Measurements from ENCODE around the gene ARID3A. TPM values are rescaled to one million over a fixed set of nuclear protein-coding genes. Genes with fewer than 3 reads are reported as not detected.

ARID3A gene
- total and polyA plus RNA-seq, 7 experiments from 2014 or later = 0.57 to 33.1 (median 8.6) TPM

GRCh38 chr19:962683-963400, 37.0 kb downstream of the ARID3A start:
- no peak overlapping the region for H3K4me3 Mint-ChIP-seq
- no peaks in the 10 kb centered on the region for H3K4me1 ChIP-seq (ENCODE audit: control insufficient read depth in 2 of 2, insufficient read depth in 2 of 2, low read length in 2 of 2)
- ATAC-seq (no peak), DNase-seq (no peak)
- intact Hi-C loops (cut with micrococcal nuclease) = no loop called here
- ChIA-PET CTCF (no interaction called here), POLR2A (no interaction called here)
- no peak overlapping the region for H3K4me3 ChIP-seq (ENCODE audit: low read length)
- peaks cover 0 to 2% (median 0%) of the 10 kb centered on the region in 11 donors for H3K9me3 Mint-ChIP-seq
- H3K36me3 ChIP-seq (ENCODE audit: control insufficient read depth in 2 of 3, insufficient read depth in 3 of 3, low read length in 3 of 3) = peaks cover 0 to 16% (median 4%) of the 10 kb centered on the region in 3 experiments
- H3K9me3 ChIP-seq (ENCODE audit: control insufficient read depth in 2 of 3, low read length in 3 of 3) = no peaks in the 10 kb centered on the region
- no peaks in the 10 kb centered on the region for H3K27me3 Mint-ChIP-seq
- H3K36me3 Mint-ChIP-seq = peaks cover 0 to 28% (median 7%) of the 10 kb centered on the region in 5 donors
- no peak overlapping the region for H3K27ac ChIP-seq (ENCODE audit: low read depth, low read length)
- peaks cover 0 to 12% (median 8%) of the 10 kb centered on the region in 7 donors for H3K4me1 Mint-ChIP-seq
- H3K27me3 ChIP-seq (ENCODE audit: control insufficient read depth in 2 of 2, insufficient read depth in 2 of 2, low read length in 2 of 2) = no peaks in the 10 kb centered on the region
- H3K27ac Mint-ChIP-seq = peak overlapping the region in 2 of 9 donors; percentile 8 to 66

- Mint-ChIP-seq H3K4me3 (no peak overlapping the region), H3K27ac (peak overlapping the region in 1 of 9 donors; percentile 66), H3K9me3 (peaks cover 0 to 2% (median 0%) of the 10 kb centered on the region in 11 donors), H3K27me3 (no peaks in the 10 kb centered on the region), H3K4me1 (peaks cover 0 to 12% (median 8%) of the 10 kb centered on the region in 7 donors), H3K36me3 (peaks cover 0 to 32% (median 7%) of the 10 kb centered on the region in 5 donors)
- ATAC-seq = no peak
- CTCF ChIA-PET = no interaction called here
- DNase-seq = no peak
- Histone ChIP-seq H3K4me3 (ENCODE audit: low read length) (no peak overlapping the region), H3K36me3 (ENCODE audit: control insufficient read depth in 2 of 3, insufficient read depth in 3 of 3, low read length in 3 of 3) (peaks cover 0 to 16% (median 4%) of the 10 kb centered on the region in 3 experiments), H3K27ac (ENCODE audit: low read depth, low read length) (no peak overlapping the region), H3K9me3 (ENCODE audit: control insufficient read depth in 2 of 3, low read length in 3 of 3) (no peaks in the 10 kb centered on the region), H3K4me1 (ENCODE audit: control insufficient read depth in 2 of 2, insufficient read depth in 2 of 2, low read length in 2 of 2) (no peaks in the 10 kb centered on the region), H3K27me3 (ENCODE audit: control insufficient read depth in 2 of 2, insufficient read depth in 2 of 2, low read length in 2 of 2) (no peaks in the 10 kb centered on the region)
- intact Hi-C loops (cut with micrococcal nuclease) = no loop called here
- POLR2A ChIA-PET = no interaction called here
Measured at GRCh38 chr19:963486-963951, 37.7 kb downstream of the ARID3A start.

GRCh38 chr19:964116-964520, 38.3 kb downstream of the ARID3A start:
- POLR2A ChIA-PET = no interaction called here
- peaks cover 0 to 16% (median 4%) of the 10 kb centered on the region in 3 experiments for H3K36me3 ChIP-seq (ENCODE audit: control insufficient read depth in 2 of 3, insufficient read depth in 3 of 3, low read length in 3 of 3)
- no peak overlapping the region for H3K27ac ChIP-seq (ENCODE audit: low read depth, low read length)
- intact Hi-C loops (cut with micrococcal nuclease) = no loop called here
- no peaks in the 10 kb centered on the region for H3K9me3 ChIP-seq (ENCODE audit: control insufficient read depth in 2 of 3, low read length in 3 of 3)
- H3K4me3 Mint-ChIP-seq = no peak overlapping the region
- ATAC-seq = no peak
- H3K36me3 Mint-ChIP-seq = peaks cover 0 to 33% (median 7%) of the 10 kb centered on the region in 5 donors
- H3K27me3 Mint-ChIP-seq = no peaks in the 10 kb centered on the region
- no peaks in the 10 kb centered on the region for H3K27me3 ChIP-seq (ENCODE audit: control insufficient read depth in 2 of 2, insufficient read depth in 2 of 2, low read length in 2 of 2)
- H3K4me3 ChIP-seq (ENCODE audit: low read length) = no peak overlapping the region
- CTCF ChIA-PET = no interaction called here
- peaks cover 0 to 9% (median 5%) of the 10 kb centered on the region in 7 donors for H3K4me1 Mint-ChIP-seq
- peaks cover 0 to 2% (median 0%) of the 10 kb centered on the region in 11 donors for H3K9me3 Mint-ChIP-seq
- H3K27ac Mint-ChIP-seq = no peak overlapping the region
- H3K4me1 ChIP-seq (ENCODE audit: control insufficient read depth in 2 of 2, insufficient read depth in 2 of 2, low read length in 2 of 2) = no peaks in the 10 kb centered on the region
- no peak for DNase-seq

- Mint-ChIP-seq H3K4me3 (no peak overlapping the region), H3K27ac (peak overlapping the region in 1 of 9 donors; percentile 65), H3K36me3 (peaks cover 0 to 37% (median 7%) of the 10 kb centered on the region in 5 donors), H3K27me3 (no peaks in the 10 kb centered on the region), H3K4me1 (peaks cover 0 to 9% (median 5%) of the 10 kb centered on the region in 7 donors), H3K9me3 (peaks cover 0 to 2% (median 0%) of the 10 kb centered on the region in 11 donors)
- ChIA-PET CTCF (no interaction called here), POLR2A (interaction anchor here (0.6 kb wide), 1 partner anchor 501 kb away, joined by 3 read pairs; no protein-coding TSS in a partner anchor)
- Histone ChIP-seq H3K27ac (ENCODE audit: low read depth, low read length) (no peak overlapping the region), H3K36me3 (ENCODE audit: control insufficient read depth in 2 of 3, insufficient read depth in 3 of 3, low read length in 3 of 3) (peaks cover 0 to 16% (median 4%) of the 10 kb centered on the region in 3 experiments), H3K4me1 (ENCODE audit: control insufficient read depth in 2 of 2, insufficient read depth in 2 of 2, low read length in 2 of 2) (no peaks in the 10 kb centered on the region), H3K9me3 (ENCODE audit: control insufficient read depth in 2 of 3, low read length in 3 of 3) (no peaks in the 10 kb centered on the region), H3K4me3 (ENCODE audit: low read length) (no peak overlapping the region), H3K27me3 (ENCODE audit: control insufficient read depth in 2 of 2, insufficient read depth in 2 of 2, low read length in 2 of 2) (no peaks in the 10 kb centered on the region)
- DNase-seq (no peak), ATAC-seq (no peak)
- intact Hi-C loops (cut with micrococcal nuclease) = no loop called here
Measured at GRCh38 chr19:964761-965694, 39.2 kb downstream of the ARID3A start.

- Mint-ChIP-seq H3K4me1 (peaks cover 0 to 9% (median 5%) of the 10 kb centered on the region in 7 donors), H3K36me3 (peaks cover 4 to 50% (median 13%) of the 10 kb centered on the region in 5 donors), H3K27me3 (no peaks in the 10 kb centered on the region), H3K27ac (no peak overlapping the region), H3K9me3 (peaks cover 0 to 6% (median 5%) of the 10 kb centered on the region in 11 donors), H3K4me3 (no peak overlapping the region)
- no peak overlapping the region for H3K4me3 ChIP-seq (ENCODE audit: low read length)
- intact Hi-C loops (cut with micrococcal nuclease) = no loop called here
- POLR2A ChIA-PET = no interaction called here
- no peak overlapping the region for H3K27ac ChIP-seq (ENCODE audit: low read depth, low read length)
- CTCF ChIA-PET = interaction anchor here (0.7 to 1.0 kb wide), 2 partner anchors 45 to 109 kb away, joined by 3 to 4 read pairs; no protein-coding TSS in a partner anchor
- H3K9me3 ChIP-seq (ENCODE audit: control insufficient read depth in 2 of 3, low read length in 3 of 3) = peaks cover 0 to 12% (median 6%) of the 10 kb centered on the region in 3 experiments
- no peaks in the 10 kb centered on the region for H3K4me1 ChIP-seq (ENCODE audit: control insufficient read depth in 2 of 2, insufficient read depth in 2 of 2, low read length in 2 of 2)
- no peak for DNase-seq
- H3K36me3 ChIP-seq (ENCODE audit: control insufficient read depth in 2 of 3, insufficient read depth in 3 of 3, low read length in 3 of 3) = peaks cover 0 to 25% (median 4%) of the 10 kb centered on the region in 3 experiments
- no peak for ATAC-seq
- no peaks in the 10 kb centered on the region for H3K27me3 ChIP-seq (ENCODE audit: control insufficient read depth in 2 of 2, insufficient read depth in 2 of 2, low read length in 2 of 2)
Measured at GRCh38 chr19:966485-967088, 40.8 kb downstream of the ARID3A start.

- peak overlapping the region in 4 of 9 donors; percentile 29 to 90 (median 64) for H3K27ac Mint-ChIP-seq
- peaks cover 0 to 6% (median 5%) of the 10 kb centered on the region in 11 donors for H3K9me3 Mint-ChIP-seq
- H3K4me1 ChIP-seq (ENCODE audit: control insufficient read depth in 2 of 2, insufficient read depth in 2 of 2, low read length in 2 of 2) = no peaks in the 10 kb centered on the region
- H3K36me3 ChIP-seq (ENCODE audit: control insufficient read depth in 2 of 3, insufficient read depth in 3 of 3, low read length in 3 of 3) = peaks cover 0 to 13% (median 0%) of the 10 kb centered on the region in 3 experiments
- H3K4me3 ChIP-seq (ENCODE audit: low read length) = no peak overlapping the region
- no peaks in the 10 kb centered on the region for H3K4me1 Mint-ChIP-seq
- H3K36me3 Mint-ChIP-seq = peaks cover 4 to 38% (median 15%) of the 10 kb centered on the region in 5 donors
- POLR2A ChIA-PET = no interaction called here
- CTCF ChIA-PET = interaction anchor here (0.6 to 1.2 kb wide), 5 partner anchors 11 to 76 kb away, joined by 3 to 4 read pairs (median 3); no protein-coding TSS in a partner anchor
- H3K9me3 ChIP-seq (ENCODE audit: control insufficient read depth in 2 of 3, low read length in 3 of 3) = peaks cover 0 to 13% (median 6%) of the 10 kb centered on the region in 3 experiments
- no peak overlapping the region for H3K4me3 Mint-ChIP-seq
- no peaks in the 10 kb centered on the region for H3K27me3 Mint-ChIP-seq
- DNase-seq = no peak
- H3K27ac ChIP-seq (ENCODE audit: low read depth, low read length) = no peak overlapping the region
- intact Hi-C loops (cut with micrococcal nuclease) = no loop called here
- ATAC-seq = no peak
- no peaks in the 10 kb centered on the region for H3K27me3 ChIP-seq (ENCODE audit: control insufficient read depth in 2 of 2, insufficient read depth in 2 of 2, low read length in 2 of 2)
Measured at GRCh38 chr19:970695-971094, 44.9 kb downstream of the ARID3A start.
